Thoracic aorta endothelial cell (primary cell): ENCODE measurements around the gene C8B. TPM values are rescaled to one million over a fixed set of nuclear protein-coding genes. Genes with fewer than 3 reads are reported as not detected.

ENCODE experiments used
- total RNA-seq: library from RNA; depleted of rRNA; stranded (reverse); fragments of >200 nt; gene quantifications from 2 replicates; pipeline ENCODE4 v1.2.3, GENCODE V29; 2012

Gene C8B
- total RNA-seq: not detected in 2 replicates

DNA sequence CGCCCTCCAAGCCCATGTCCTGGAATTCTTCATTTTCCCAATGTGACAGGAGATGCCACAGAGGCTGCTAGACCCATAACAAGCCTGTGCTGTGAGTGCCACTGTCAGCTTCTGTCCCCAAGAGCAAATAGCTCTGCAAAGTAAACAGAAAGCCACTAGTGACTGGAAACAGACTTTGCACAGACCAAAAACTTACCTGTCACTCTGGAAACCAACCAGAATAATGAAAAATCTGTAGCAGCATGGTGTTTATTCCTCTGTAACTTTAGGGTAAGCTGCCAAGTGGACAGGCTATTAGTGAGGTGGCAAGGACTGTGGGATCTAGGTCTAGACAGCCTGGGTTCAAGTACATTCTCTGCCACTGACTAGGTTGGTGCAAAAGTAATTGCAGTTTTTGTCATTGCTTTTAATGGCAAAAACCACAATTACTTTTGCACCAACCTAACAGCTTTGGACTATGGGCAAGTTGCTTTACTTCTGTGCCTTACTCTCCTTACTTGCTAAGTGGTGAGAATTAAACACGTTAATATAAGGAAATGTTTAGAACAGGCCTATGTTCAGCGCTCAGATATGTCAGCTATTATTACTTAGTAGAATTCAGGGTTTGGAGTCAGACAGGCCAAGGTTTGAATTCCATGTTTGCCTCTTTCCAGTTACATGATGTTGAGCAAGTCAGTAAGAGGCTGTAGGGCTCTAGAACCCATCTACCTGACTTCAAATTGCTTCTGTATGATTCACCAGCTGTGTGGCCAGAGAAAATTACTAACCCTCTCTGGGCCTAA, at the start of gene C8B:
TSS of gene C8B (minus strand) at position 100 of the 782 bp plus-strand sequence. CDS start at position 33, 67 bp downstream.

Other genes with a start within 250 kb of the C8B start
- not detected in 2 replicates for gene FYB2, start 146.6 kb downstream of the C8B start, total RNA-seq
- not detected in 2 replicates for gene C8A, start 111.2 kb downstream of the C8B start, total RNA-seq